ENCODE measurements around the gene TUBE1.
"Not testable (repeated sequence)": the region's sequence is repeated elsewhere in the genome, so short reads cannot be mapped to it uniquely, and the experiment has no call there.

Gene TUBE1, protein sequence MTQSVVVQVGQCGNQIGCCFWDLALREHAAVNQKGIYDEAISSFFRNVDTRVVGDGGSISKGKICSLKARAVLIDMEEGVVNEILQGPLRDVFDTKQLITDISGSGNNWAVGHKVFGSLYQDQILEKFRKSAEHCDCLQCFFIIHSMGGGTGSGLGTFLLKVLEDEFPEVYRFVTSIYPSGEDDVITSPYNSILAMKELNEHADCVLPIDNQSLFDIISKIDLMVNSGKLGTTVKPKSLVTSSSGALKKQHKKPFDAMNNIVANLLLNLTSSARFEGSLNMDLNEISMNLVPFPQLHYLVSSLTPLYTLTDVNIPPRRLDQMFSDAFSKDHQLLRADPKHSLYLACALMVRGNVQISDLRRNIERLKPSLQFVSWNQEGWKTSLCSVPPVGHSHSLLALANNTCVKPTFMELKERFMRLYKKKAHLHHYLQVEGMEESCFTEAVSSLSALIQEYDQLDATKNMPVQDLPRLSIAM

DNA sequence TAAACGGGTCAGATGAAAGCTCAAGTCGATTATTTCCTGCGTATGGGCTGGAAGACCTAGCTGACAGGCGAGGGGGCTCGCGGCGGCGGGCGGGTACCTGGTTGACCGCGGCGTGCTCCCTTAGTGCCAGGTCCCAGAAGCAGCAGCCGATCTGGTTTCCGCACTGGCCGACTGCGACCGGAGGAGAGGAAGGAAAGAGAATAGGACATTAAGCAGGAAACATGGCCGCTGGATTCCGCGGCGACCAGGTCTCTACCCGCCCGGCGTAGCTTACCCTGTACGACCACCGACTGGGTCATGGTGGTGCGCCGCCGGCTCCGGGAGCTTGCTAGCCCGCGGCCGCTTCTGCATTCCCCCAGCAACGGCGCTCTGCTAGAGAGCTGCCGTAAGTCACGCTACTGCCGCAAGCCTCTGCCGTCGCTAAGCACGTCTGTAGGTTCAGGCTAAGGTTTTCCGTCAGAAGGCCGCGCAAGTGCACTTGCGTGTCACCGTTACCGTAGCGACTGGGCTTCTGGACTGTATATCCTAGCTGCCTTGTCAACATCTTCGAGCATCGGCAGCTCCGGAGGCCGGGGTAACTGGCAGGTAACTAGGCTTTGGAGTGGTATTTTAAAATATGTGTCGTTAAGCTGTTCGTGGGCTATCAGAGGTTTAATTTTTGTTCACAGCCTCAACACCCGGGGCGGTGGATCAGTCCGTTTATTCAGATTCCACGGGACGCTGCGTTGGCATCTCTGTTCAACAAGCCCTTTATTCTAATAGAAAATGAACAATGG lies at the start of gene TUBE1, which contains the start of gene FAM229B:
Gene TUBE1, minus strand, starts transcription at position 347 of the 776 bp plus-strand sequence. Its CDS starts 48 bp downstream, at position 299.
Gene FAM229B, plus strand, starts transcription at position 456 of the 776 bp plus-strand sequence. CDS start 11,693 bp downstream, outside the sequence.
- DNase-seq = peak; percentile 97

DNA sequence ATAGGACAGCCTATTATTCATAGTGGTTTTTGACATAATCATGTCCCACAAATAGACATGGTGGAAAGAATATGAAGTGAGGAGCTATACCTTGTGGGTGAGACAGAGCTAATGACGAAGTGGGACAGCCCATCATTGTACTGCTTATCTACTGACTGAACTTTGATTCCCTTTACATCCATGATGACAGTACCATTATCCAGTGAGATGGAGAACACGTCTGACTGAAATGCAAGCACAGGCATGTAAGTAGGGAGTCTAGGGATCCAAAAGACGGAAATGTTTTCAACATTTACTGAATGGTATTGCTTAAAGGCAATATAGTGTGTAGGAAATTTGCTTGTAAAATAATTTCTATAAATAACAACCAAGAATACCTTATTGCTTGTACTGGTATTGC lies 43.6 kb upstream of the TUBE1 start:
- no peak for DNase-seq

DNA sequence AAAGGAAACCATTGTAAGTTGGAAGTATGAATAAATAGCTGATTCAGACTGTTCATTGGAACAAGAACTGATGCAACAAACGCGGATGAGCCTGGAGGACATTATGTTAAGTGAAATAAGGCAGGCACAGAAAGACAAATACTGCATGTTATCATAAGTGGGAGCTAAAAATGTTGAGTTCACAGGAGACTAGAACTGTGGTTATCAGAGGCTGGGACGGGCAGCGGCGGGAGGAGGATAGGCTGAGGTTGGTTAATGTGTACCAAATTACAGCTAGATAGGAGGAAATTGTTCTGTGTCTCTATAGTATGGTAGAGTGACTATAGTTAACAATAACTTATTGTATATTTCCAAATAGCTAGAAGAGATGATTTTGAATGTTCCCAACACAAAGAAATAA lies 40.9 kb upstream of the TUBE1 start:
- no peak for DNase-seq

DNA sequence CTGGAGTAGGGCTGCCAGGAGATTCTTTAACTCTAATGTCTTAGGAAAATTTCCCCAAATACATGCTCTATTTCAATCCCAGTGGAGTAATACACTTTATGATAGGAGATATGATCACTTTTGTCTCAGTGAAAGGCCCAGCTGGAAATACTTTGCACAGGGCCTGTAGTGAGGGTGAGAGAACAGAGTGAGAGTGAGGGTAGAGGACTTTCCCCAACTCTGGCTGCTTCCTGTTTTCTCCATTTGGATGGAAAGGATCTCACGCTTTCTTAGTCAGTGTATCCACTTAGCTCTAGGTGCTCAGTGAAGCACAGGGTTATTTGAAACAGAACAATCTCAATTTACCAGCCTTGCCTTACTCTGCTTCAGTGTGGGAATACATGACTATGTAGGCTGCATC lies 36.7 kb upstream of the TUBE1 start:
- DNase-seq = no peak

DNA sequence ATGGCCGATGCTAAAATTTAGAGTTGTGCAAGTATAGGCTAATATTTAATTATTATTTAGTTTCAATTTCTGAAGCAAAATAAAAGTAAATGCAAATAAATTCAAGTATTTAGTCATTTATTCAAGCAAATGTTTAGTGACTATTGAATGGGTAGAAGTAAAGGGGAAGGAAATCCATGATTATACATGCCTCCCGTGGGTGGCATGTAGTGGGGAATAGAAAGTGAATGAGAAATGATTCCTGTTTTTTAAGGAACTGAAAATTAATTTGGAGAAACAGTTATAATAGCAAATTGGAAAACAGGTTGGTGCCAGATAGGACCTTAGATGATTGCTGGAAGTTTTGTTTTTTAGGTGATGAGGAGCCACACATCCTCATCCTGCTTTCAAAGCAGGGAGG lies 35.5 kb upstream of the TUBE1 start:
- DNase-seq = no peak

DNA sequence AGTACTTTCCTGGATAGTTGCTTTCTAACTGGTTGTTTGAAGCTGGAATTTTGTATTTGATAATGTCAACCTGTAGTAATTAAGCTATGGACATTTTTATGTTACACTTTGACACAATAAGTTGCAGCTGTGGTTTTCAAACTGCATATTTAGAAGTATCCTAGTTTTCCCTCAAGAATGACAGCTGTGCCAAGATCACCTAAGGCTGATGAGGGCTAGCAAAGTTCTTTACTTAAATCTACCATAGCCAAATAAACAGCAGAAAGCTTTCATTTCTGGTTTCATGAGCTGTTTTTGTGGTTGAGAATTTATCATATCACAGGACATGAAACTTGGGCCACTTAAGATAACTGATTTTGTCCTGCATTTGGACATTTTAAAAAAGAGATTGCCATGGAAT lies 30.8 kb upstream of the TUBE1 start:
- DNase-seq = no peak

DNA sequence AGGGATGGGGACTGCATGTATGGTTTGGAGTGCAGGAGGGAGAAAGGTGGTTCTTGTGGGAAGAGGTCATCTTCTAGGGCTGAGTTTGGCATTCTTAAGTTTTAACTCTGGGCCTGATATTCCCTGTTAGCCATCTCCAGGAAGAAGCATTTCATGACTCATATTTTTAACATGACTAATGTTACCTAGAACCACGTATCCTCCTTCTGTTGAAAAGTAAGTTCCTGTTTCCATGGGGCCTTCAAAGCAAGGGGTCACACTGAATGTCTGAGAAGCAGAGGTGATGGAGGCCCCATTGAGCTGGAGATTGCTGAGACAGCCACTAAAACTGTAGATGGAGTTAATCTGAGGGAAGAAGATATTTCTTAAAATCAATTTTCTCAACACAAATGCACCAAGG lies 30.3 kb upstream of the TUBE1 start:
- peak; percentile 46 for DNase-seq

DNA sequence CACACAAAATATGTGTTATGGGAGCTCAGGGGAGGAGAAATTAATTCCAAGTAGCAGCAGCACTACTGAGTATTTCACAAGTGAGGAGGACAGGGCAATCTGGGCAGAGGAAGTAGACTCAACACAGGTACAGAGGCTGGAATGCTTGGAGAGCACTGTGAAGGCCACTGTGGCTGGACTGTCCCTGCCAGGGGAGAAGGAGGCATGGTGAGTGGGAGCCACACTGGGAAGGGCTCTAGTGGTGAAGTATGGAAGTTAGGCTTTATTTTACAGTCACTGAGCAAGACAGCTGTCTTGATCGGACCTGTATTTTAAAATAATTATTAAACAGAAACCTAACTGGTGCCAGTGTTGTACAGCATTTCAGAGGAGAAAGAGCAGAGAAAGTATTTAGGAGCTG lies 28.9 kb upstream of the TUBE1 start:
- DNase-seq = no peak

DNA sequence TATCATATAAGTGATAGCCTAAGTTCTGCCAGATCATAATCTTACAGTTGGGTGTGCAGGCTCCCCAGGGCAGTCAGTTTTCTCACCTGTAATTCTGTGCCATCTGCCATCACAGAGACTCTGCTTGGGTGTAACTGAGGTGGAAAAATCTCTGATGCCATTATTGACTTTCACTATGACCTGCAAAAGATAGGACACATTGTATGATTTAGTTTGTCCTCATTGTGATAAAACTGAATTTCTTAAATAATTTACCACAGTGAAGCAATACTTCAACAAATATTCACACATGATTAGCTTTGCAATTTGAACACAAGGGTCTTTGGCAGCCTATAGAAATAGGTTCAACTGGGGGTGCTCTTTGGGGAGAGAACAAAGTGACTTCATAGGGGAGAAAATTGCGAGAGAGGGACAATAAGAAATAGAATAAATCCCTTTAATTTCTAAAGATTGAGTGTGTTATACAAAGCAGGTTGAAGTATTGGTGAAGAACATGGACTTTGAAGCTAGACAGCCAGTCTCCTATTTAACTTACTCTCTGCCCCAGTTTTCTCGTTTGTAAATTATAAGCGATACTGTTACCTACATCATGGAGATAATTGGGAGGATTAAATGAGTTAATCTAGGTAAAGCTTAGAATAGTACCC lies 27.4 kb upstream of the TUBE1 start:
- no peak for DNase-seq

DNA sequence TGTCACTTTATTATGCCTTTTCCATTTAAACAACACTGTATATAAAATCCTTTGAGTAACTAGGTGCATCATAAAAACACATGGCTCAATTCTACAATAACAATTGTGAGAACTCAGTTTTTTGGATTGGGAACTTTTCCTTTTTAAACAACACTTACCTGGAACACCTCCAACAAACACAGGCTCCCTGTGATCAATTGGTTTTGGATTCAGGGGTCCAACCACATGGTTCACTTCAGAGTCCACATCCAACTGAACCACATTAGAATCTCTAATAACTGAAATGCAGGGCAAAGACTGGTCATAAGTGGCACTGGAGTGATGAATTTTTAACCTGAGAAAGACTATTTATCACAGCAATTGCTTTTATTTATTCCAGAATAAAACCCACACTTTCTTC lies 26.6 kb upstream of the TUBE1 start:
- no peak for DNase-seq

DNA sequence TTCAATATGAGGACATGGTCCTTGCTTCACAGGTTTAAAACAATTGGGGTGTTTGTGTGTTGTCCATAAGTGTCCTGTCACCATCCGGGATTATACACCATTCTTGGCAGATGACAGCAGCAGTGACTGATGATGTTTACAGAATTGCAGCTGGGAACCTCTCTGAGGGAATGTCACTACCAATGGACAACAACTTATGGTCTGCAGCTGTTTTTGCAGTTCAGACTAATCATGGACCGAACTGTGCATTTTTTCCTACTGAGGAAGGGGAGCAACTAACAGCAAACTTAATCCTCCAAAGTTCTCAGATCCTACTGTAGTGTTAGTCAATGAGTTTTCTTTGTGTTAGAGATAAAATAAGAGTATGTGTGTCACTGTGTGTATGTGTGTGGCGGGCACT lies 26.1 kb upstream of the TUBE1 start:
- DNase-seq = no peak

DNA sequence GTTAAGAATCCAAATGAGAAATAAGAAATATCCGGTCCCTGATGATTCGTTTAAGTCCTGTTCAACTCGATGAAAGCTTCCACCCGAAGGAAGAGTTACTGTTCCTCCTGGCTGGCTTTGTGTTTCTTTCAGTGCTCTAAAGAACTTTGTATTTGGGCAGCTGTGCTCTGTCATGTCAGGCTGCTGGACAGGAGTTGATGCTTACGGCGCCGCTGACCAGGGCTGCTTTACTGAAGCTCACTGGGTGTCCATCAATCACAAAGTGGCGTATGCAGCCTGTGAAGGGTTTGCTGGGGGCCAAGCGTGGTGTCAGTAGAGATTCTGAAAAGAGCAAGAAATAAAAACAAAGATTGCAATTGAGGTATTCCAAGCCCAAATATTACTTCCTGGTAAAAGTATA lies 22.0 kb upstream of the TUBE1 start:
- DNase-seq = no peak

DNA sequence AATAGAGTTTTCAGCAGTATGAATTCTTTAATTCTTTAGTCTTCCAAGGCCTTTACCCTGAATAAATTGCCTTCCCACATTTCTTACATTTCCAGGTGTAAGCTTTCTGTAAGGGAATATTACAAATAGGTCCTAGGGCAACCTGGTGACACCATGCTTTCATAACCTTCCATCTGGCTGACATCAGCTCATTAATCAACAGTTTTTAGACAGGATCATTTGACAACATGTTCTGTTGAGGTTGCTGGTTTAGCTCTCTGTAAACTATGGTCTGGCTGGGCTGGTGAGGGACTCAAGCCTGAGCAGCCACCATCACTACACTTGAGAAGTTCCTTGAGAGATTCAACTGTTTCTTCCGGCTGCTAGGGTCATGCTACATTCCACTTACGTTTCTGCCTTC lies 19.3 kb upstream of the TUBE1 start:
- no peak for DNase-seq

DNA sequence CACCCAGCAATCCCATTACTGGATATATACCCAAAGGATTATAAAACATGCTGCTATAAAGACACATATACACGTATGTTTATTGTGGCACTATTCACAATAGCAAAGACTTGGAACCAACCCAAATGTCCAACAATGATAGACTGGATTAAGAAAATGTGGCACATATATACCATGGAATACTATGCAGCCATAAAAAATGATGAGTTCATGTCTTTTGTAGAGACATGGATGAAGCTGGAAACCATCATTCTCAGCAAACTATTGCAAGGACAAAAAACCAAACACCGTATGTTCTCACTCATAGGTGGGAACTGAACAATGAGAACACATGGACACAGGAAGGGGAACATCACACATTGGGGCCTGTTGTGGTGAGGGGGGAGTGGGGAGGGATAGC lies 18.7 kb upstream of the TUBE1 start:
- not testable (repeated sequence) for DNase-seq

DNA sequence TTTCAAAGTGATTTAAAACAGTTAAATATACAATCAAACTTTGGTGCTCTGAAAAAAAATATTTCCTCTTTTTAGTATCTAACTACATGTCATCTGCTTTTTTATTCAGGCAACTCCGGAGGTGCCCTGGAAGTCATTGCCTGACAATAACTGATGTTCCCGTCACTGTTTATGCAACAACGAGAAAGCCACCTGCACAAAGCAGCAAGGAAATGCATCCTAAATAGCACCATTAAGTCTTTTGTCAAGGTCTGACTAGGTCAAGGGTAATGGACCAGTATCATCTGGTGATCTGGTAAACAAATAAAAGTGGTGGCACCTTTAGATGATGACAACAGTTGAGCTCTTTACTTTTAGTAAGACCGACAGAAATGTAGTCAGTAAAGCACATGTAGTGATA lies 13.3 kb upstream of the TUBE1 start:
- no peak for DNase-seq

DNA sequence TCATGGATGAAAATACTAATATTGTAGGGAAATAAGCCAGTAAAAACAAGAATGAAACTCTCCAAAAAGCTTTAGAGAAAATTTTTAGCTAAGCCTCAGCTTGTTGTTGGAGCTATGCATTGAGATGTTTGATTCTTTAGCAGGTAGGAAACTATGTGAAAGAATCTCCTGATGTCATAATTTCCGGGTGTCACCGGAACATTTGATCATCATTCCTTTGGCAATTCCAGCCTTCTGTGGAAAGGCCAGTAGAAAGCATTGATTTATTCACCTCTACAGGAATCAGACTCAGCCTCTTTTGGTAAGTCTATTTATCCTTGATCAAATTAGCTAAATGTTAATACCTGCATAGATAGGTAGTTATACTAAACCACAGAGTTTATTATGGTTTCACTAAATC lies 9.6 kb upstream of the TUBE1 start:
- no peak for DNase-seq

DNA sequence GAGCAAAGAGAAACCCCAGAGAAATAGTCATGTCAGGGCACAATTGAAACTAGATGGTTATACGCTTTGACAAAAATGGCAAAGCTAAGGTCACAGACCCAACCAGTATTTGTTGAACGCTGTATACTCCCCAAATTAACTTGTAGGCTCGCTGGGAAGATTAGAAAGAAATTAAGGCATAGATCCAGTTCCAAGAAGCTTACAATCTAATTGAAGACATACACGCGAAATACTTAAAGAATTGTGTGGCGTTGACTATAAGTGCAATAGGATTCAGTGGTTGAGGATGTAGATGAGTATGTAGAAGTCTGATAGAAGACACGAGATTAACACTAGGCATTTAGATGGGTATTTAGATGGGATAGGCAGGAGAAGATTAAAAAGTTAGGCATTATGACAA lies 634 bp upstream of the TUBE1 start:
- DNase-seq = peak; percentile 25

DNA sequence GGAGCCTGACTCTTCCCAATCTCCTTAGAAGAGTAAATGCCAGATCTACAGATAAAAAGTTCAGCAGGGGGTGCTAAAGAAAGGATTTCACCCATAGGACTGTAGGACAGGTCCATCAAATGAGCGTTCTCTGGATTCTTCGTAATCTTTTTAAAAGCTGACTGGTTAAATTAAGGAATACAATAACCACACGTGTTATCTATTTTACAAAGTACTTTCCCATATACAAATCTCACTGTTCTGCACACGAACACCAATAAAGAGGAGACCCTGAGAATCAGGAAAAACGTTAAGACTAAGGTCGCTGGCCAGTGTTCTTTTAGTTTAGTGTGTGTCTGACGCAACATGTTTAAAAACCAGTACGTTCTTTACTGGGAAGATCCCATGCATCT lies 542 bp downstream of the TUBE1 start:
- DNase-seq = peak; percentile 81

DNA sequence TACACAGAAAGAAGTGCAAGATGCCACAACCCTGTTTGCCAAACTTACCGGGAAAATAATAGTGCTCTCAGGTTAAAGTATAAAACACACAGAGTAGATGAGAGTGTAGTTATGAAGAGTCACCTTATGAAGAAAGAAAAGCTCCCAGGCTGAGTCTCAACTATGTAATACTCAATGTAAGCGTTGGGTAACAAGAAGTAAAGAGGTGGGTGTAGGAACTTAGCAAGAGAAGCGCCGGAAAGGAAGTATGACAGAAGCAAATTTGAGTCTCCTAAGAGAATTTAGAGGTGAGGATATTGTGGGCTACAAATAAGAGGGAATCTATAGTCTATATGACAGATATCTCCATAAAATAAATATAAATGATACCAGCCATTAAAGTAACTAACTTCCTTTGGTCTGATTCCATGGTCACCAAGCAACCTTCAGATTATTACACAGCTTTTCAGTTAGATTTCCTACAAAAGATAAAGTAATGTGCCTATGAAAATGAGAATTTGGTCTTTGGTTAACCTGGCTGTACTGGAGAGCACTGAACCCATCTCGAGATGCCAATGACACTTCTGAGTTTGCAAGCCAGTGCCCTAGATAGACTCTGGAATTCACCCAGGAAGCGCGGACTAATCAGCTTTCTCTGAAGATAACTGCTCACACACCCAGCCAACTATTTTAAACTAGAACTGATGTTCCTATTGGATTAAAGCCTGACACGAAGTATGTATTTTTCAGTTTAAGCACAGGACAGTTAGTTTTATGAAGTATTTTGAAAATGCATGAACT lies 1.8 kb downstream of the TUBE1 start:
- no peak for DNase-seq

DNA sequence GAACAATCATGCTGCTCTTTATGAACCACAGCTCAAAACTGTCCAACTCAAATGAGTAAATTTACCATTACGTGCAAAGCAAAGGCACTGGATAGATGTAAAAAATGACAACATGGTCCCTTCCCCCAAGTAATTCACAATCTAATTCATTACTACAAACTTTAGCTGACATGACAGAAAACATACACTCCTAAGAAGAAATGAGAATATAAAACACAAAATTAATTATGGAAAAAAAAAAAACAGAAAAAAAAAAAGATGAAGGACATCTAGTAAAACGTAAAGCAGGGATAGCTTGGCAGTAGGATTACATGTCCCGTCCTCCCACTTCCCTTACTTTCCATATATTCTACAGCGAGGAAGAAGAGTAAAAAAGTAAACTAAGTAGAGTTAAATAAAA lies 5.7 kb downstream of the TUBE1 start:
- DNase-seq = no peak

DNA sequence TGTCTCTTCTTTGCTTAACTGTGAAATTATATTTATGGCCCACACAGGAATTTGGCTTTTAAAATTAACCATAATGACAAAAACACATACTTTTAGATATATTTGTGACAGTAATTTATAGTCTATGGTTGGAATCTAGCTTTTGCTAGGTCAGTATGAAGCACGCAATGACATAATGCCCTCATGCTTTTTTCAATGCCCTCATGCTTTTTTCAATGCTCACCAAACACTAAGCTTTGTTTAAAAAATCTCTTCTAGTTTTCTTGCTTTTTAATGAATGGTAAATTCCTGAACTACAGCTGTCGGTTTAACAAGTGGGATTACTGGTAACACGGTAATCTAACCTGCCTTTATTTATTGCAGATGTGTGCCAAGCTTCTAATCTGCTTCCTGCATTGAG lies 20.7 kb downstream of the TUBE1 start:
- DNase-seq = no peak

DNA sequence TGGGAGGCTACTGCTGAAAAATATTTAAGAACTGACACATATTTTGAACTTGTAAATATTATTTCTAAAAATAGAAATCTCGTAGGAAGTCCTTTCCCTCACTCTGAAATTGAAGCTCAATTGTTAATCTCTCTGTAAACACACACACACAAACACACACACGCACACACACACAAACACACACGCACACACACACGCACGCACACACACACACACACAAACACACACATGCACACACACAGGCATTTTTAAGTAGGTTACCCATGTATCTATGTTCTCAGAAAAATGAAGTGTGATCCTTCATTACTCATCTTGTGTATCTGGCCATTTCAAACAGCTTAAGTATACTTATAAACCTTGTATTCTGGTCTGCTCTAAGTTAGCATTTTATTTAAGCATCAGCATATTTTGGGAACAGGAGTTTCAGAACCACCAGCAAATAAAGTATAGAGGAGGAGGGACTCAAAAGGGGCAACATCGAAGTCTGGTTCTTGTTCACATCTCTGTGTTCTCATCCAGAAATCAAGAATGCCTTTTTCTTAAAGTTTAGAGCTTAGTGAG lies 21.8 kb downstream of the TUBE1 start:
- no peak for DNase-seq

DNA sequence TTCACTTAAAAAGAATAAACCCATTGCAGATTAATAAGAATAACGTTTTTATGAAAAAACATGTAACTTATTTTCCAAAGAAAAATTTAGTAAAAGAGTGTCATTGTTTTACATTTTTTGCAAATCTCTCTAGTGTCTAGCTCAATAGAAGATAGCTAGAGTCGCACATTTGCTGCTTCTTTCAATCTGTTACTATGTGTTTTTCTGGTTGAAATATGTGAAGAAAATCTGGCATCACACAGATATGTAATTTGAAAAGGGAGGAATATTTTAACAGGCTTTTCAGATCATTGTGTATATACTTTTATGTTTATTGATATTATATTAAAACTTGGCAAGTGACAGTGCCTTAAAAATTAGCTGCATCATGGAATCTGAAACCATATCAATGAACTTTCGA lies 24.3 kb downstream of the TUBE1 start:
- DNase-seq = no peak

Data from kidney glomerular epithelial cell (primary cell).